Measurements from ENCODE around the gene KLF15. TPM values are rescaled to one million over a fixed set of nuclear protein-coding genes. Genes with fewer than 3 reads are reported as not detected.
A peak's percentile ranks its signal among the peaks of the same experiment; 100 is the strongest.

Gene KLF15
- total and polyA plus RNA-seq, 2 donors from 2014 or later = 22.9 to 30.0 TPM

DNA sequence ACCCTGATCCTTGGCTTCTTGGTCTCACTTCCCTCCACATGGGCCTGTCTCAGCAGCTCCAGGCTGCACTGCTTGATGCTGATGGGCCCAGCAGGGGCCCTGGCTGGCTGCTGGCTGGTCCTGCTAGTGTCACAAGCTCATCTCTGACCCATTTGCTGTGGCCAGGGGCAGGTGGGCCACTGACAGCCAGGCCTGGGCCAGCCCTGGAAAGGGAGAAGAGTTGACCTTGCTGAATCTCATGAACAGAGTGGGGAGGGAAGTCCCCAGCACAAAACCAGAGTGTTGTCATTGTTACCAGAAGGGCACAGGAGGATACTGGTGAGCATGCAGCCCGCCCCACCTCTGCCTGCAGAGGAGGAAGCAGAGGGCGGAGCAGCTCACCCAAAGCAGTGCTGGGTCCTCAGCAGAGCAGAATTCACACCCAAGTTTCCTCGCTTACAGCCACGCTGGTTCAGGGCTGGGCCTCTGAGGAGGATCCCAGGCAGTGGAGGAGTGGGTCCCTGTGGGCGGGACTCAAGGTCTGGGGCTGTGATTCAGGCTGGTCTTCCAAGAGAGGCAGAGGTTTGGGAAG is 7.6 kb upstream of the KLF15 start:
- FAIRE-seq (no peak), DNase-seq (peak in 1 of 5 donors; percentile 45)
- H3K9ac ChIP-seq (ENCODE audit: low read length in 3 of 3) = no peak overlapping the region
- H3K27ac ChIP-seq (ENCODE audit: low read depth in 2 of 2, low read length in 2 of 2) = no peak overlapping the region
- intact Hi-C loops (cut with DNase I) = no loop called here
- no peaks in the 10 kb centered on the region for H3K36me3 ChIP-seq (ENCODE audit: control insufficient read depth in 2 of 3, insufficient read depth in 3 of 3, low read length in 3 of 3)
- peaks cover 0 to 21% (median 18%) of the 10 kb centered on the region in 3 donors for H3K4me1 ChIP-seq (ENCODE audit: control insufficient read depth in 2 of 3, insufficient read depth in 2 of 3, low read depth in 1 of 3, low read length in 3 of 3)
- TF ChIP-seq, protein P1, sequence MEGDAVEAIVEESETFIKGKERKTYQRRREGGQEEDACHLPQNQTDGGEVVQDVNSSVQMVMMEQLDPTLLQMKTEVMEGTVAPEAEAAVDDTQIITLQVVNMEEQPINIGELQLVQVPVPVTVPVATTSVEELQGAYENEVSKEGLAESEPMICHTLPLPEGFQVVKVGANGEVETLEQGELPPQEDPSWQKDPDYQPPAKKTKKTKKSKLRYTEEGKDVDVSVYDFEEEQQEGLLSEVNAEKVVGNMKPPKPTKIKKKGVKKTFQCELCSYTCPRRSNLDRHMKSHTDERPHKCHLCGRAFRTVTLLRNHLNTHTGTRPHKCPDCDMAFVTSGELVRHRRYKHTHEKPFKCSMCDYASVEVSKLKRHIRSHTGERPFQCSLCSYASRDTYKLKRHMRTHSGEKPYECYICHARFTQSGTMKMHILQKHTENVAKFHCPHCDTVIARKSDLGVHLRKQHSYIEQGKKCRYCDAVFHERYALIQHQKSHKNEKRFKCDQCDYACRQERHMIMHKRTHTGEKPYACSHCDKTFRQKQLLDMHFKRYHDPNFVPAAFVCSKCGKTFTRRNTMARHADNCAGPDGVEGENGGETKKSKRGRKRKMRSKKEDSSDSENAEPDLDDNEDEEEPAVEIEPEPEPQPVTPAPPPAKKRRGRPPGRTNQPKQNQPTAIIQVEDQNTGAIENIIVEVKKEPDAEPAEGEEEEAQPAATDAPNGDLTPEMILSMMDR (IDR thresholded peaks at IDR 0.05; ENCODE audit: borderline replicate concordance, extremely low read depth, insufficient read depth) = no peak
- no peaks in the 10 kb centered on the region for H3K27me3 ChIP-seq (ENCODE audit: control insufficient read depth, insufficient read depth, low read length)
- H3K4me3 ChIP-seq (ENCODE audit: low read length in 3 of 3) = no peak overlapping the region
- no peaks in the 10 kb centered on the region for H3K9me3 ChIP-seq (ENCODE audit: control insufficient read depth in 2 of 3, insufficient read depth in 1 of 3, low read length in 3 of 3)

DNA sequence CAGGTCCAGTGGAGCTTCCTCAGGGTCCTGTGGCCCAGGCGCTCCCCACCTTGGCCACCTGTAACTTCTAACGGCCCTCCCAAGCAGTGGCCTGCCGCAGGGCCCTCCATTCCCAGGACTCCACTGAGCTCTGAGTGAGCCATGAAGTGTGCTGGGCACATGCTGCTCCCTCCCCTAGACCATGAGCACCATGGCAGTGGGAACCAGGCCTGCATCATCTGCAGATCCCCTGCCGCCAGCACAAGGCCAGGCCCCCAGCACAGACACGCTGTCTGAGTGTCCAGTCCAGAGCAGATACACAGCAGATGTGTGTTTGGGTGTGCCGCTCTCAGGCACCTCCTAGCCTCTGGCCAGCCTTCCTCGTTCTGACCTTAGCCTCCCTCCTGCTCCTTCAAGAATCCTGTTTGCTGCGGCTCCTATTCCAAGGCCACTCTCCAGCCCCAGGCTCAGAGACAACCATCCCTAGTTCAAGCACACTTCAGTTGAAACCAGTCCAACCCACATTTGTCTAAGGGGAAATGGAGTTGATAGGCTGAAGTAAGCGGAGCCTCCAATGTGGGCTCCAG is 7.0 kb upstream of the KLF15 start:
- no peaks in the 10 kb centered on the region for H3K27me3 ChIP-seq (ENCODE audit: control insufficient read depth, insufficient read depth, low read length)
- no peaks in the 10 kb centered on the region for H3K36me3 ChIP-seq (ENCODE audit: control insufficient read depth in 2 of 3, insufficient read depth in 3 of 3, low read length in 3 of 3)
- TF ChIP-seq, protein P1 (IDR thresholded peaks at IDR 0.05; ENCODE audit: borderline replicate concordance, extremely low read depth, insufficient read depth) = no peak
- FAIRE-seq = no peak
- DNase-seq = peak in 1 of 5 donors; percentile 55
- intact Hi-C loops (cut with DNase I) = no loop called here
- H3K9ac ChIP-seq (ENCODE audit: low read length in 3 of 3) = no peak overlapping the region
- H3K4me1 ChIP-seq (ENCODE audit: control insufficient read depth in 2 of 3, insufficient read depth in 2 of 3, low read depth in 1 of 3, low read length in 3 of 3) = peaks cover 0 to 21% (median 18%) of the 10 kb centered on the region in 3 donors
- no peak overlapping the region for H3K27ac ChIP-seq (ENCODE audit: low read depth in 2 of 2, low read length in 2 of 2)
- no peaks in the 10 kb centered on the region for H3K9me3 ChIP-seq (ENCODE audit: control insufficient read depth in 2 of 3, insufficient read depth in 1 of 3, low read length in 3 of 3)
- no peak overlapping the region for H3K4me3 ChIP-seq (ENCODE audit: low read length in 3 of 3)

DNA sequence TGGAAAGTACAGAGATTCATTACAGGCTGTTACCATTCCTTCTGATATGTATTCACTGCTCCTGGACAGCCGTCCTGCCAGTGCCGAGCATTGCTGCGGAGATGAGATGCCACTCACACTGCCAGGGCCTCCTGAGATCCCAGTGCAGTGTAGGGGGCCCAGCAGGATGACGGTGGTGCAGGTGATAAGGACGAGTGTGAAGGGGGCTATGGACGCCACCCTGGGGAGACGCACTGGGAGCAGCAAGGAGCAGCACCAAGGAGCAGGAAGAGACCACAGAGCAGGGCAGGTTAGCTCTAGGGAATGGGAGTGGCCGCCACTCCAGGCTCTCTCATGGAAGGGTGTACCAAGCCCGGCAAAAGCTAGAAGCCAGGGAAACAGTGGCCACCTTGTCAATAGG is 4.0 kb upstream of the KLF15 start:
- FAIRE-seq (no peak), DNase-seq (peak in 1 of 5 donors; percentile 51)
- TF ChIP-seq, protein P1 (IDR thresholded peaks at IDR 0.05; ENCODE audit: borderline replicate concordance, extremely low read depth, insufficient read depth) = no peak
- H3K4me1 ChIP-seq (ENCODE audit: control insufficient read depth in 2 of 3, insufficient read depth in 2 of 3, low read depth in 1 of 3, low read length in 3 of 3) = peaks cover 0 to 11% (median 10%) of the 10 kb centered on the region in 3 donors
- H3K36me3 ChIP-seq (ENCODE audit: control insufficient read depth in 2 of 3, insufficient read depth in 3 of 3, low read length in 3 of 3) = no peaks in the 10 kb centered on the region
- H3K4me3 ChIP-seq (ENCODE audit: low read length in 3 of 3) = no peak overlapping the region
- H3K27ac ChIP-seq (ENCODE audit: low read depth in 2 of 2, low read length in 2 of 2) = no peak overlapping the region
- H3K27me3 ChIP-seq (ENCODE audit: control insufficient read depth, insufficient read depth, low read length) = no peaks in the 10 kb centered on the region
- H3K9me3 ChIP-seq (ENCODE audit: control insufficient read depth in 2 of 3, insufficient read depth in 1 of 3, low read length in 3 of 3) = no peaks in the 10 kb centered on the region
- no peak overlapping the region for H3K9ac ChIP-seq (ENCODE audit: low read length in 3 of 3)
- intact Hi-C loops (cut with DNase I) = no loop called here

Data from kidney (tissue), 14 donors.